ENCODE results near the gene GDF7.

The GDF7 gene

DNA sequence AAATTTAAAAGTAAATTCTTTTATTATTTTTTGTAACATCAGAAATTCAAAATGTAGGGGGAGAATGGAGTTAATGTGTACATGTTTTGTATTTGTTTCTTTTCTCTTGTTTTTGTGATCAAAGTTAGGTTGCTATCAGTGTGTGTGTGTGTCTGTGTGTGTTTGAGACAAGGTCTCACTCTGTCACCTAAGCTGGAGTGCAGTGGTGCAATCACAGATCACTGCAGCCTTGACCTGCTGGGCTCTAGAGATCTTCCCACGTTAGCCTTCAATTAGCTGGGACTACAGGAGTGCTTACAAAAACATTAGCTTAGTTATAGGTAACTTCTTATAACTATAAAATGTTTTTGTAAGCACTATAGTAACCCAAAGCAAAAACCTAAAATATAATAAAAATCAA lies 50.7 kb downstream of the GDF7 start:
- DNase-seq (ENCODE audit: extremely low read depth, low read depth), result no peak
- no peak overlapping the region for H3K4me3 ChIP-seq (replicated peaks; ENCODE audit: low read depth, low read length)
- TF ChIP-seq, protein P1, sequence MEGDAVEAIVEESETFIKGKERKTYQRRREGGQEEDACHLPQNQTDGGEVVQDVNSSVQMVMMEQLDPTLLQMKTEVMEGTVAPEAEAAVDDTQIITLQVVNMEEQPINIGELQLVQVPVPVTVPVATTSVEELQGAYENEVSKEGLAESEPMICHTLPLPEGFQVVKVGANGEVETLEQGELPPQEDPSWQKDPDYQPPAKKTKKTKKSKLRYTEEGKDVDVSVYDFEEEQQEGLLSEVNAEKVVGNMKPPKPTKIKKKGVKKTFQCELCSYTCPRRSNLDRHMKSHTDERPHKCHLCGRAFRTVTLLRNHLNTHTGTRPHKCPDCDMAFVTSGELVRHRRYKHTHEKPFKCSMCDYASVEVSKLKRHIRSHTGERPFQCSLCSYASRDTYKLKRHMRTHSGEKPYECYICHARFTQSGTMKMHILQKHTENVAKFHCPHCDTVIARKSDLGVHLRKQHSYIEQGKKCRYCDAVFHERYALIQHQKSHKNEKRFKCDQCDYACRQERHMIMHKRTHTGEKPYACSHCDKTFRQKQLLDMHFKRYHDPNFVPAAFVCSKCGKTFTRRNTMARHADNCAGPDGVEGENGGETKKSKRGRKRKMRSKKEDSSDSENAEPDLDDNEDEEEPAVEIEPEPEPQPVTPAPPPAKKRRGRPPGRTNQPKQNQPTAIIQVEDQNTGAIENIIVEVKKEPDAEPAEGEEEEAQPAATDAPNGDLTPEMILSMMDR (IDR thresholded peaks at IDR 0.05; ENCODE audit: low read depth, low read length, missing control alignments), result no peak

DNA sequence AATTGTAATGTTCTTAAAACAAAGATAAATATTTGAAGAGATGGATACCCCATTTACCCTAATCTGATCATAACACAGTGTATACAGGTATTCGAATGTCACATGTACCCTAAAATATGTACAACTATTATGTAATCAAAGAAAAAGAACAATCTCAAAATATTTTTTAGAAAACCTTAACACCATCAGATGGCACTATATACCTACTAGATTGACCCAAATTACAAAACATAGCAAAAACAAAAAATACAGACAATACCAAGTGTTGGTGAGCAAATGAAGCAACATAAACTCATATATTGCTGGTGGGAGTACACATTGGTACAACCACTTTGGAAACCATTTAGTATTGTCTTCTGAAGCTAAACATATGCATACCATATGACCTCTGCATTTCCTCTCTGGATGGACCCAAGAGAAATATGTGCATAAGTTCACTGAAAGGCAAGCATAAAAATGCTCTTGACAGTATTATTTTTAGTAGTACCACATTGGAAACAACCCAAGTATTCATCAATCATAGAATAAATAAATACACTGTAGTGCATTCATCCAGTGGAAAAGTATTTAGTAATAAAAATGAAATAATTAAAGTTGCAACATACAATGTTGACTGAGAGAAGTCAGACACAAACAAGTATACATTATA lies 55.8 kb downstream of the GDF7 start:
- TF ChIP-seq, protein P1 (IDR thresholded peaks at IDR 0.05; ENCODE audit: low read depth, low read length, missing control alignments), result no peak
- H3K4me3 ChIP-seq (replicated peaks; ENCODE audit: low read depth, low read length), result no peak overlapping the region
- DNase-seq (ENCODE audit: extremely low read depth, low read depth), result no peak

DNA sequence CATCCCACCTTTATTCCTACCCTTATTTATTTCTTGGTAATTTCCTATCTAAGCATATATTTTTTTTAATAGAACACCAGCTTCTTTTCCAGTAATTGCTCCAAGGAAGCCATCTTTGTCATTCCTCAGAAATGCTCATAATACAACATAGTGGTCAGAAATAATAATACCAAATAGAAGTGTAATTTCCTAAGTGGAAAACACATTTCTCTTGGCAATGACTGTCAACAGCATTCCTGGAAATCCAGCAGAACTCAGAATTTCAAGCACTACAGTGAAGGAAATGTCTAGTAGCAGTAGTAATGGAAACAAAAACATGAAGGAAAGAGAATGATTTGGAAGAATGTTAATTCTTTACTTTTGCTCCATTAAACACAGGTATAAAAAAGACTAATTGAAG lies 56.6 kb downstream of the GDF7 start:
- TF ChIP-seq, protein P1 (IDR thresholded peaks at IDR 0.05; ENCODE audit: low read depth, low read length, missing control alignments), result no peak
- no peak for DNase-seq (ENCODE audit: extremely low read depth, low read depth)

DNA sequence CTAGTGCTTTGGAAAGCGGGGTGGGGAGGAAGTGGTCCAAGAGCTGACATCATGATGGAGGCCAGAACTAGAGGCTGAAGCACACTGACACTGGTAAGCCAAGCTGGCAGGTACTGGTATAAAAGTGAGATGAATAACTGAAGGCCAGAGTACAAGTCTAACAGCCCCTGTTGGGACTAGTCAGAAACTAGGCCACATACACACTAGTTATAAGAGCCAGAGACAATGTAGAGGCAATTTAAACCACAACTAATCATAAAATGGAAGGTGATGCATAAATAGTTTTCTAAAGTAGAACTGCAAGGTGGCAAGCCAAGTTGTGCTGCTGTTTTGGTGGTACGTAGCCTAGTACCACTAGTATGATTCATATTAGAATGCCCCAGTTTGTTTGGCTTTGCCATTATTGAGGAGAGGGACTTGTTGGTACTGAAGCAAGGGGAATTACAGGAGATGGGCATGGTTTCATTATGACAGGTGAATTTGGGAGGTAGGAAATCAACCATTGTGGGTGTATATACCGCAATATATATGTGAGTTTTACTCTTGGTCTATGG lies 57.6 kb downstream of the GDF7 start:
- TF ChIP-seq, protein P1 (IDR thresholded peaks at IDR 0.05; ENCODE audit: low read depth, low read length, missing control alignments), result no peak
- DNase-seq (ENCODE audit: extremely low read depth, low read depth), result no peak
- H3K4me3 ChIP-seq (replicated peaks; ENCODE audit: low read depth, low read length), result no peak overlapping the region

More for the DNA sequence above, 56.6 kb downstream of the GDF7 start:
- no peak overlapping the region for H3K4me3 ChIP-seq (replicated peaks; ENCODE audit: low read depth, low read length)

DNA sequence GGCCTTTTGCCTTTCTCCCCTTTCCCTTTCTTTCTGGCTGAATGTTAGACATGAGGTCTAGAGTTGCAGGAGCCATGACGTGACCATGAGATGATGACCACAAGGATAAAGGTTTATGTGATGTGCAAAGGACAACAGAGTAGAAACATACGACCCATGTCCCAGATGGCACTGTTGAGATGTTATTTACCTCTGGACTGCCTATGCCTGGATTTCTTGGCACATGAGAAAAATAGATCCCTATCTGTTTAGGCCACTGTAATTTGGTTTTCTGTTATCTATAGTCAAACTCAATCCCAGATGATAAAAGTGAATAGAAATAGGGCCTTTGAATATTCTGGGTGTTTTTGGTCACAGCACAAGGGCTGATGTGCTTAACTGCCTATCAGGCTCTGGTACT lies 58.8 kb downstream of the GDF7 start:
- DNase-seq (ENCODE audit: extremely low read depth, low read depth), result no peak

DNA sequence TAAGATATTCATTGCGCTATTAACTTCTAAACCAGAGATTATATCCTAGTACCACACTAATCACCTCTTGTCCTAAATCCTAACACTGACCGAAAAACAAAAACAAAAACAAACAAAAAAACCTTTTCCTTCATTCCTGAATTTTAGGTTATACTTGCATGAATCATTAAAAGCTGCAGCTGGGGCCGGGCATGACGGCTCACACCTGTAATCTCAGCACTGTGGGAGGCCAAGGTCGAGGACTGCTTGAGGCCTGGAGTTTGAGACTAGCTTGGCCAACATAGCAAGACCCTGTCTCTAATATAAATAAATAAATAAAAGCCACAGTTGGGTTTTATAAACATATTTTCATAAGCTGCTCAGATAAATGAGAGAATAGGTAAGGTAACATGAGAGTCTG lies 60.0 kb downstream of the GDF7 start:
- no peak for DNase-seq (ENCODE audit: extremely low read depth, low read depth)
- TF ChIP-seq, protein P1 (IDR thresholded peaks at IDR 0.05; ENCODE audit: low read depth, low read length, missing control alignments), result no peak
- no peak overlapping the region for H3K4me3 ChIP-seq (replicated peaks; ENCODE audit: low read depth, low read length)

More for the DNA sequence above, 58.8 kb downstream of the GDF7 start:
- H3K4me3 ChIP-seq (replicated peaks; ENCODE audit: low read depth, low read length), result no peak overlapping the region
- TF ChIP-seq, protein P1 (IDR thresholded peaks at IDR 0.05; ENCODE audit: low read depth, low read length, missing control alignments), result no peak

All from HFF-Myc (cell line).